ENCODE data around the gene DNAJB14.

The DNAJB14 gene

GRCh38 chr4:99847362-99847976 lies 98.9 kb downstream of the DNAJB14 start:
- intact Hi-C loops (cut with micrococcal nuclease): loop anchor here (1.0 kb wide), 1 partner anchor 9 kb away; no protein-coding TSS in a partner anchor
- Mint-ChIP-seq H3K27ac (peak overlapping the region; percentile 74), H3K4me1 (ENCODE audit: low read depth) (peaks cover 59% of the 10 kb centered on the region), H3K27me3 (no peaks in the 10 kb centered on the region), H3K9me3 (no peaks in the 10 kb centered on the region), H3K4me3 (peak overlapping the region; percentile 26), H3K36me3 (ENCODE audit: low read depth) (peaks cover 44% of the 10 kb centered on the region)

- Mint-ChIP-seq H3K4me3 (no peak overlapping the region), H3K4me1 (ENCODE audit: low read depth) (peaks cover 53% of the 10 kb centered on the region), H3K36me3 (ENCODE audit: low read depth) (peaks cover 44% of the 10 kb centered on the region), H3K27me3 (no peaks in the 10 kb centered on the region), H3K9me3 (no peaks in the 10 kb centered on the region), H3K27ac (no peak overlapping the region)
- intact Hi-C loops (cut with micrococcal nuclease): loop anchor here (1.0 kb wide), 1 partner anchor 9 kb away; no protein-coding TSS in a partner anchor
Observed at GRCh38 chr4:99846891-99847290, 99.5 kb downstream of the DNAJB14 start.
